Stomach (tissue), 9 donors: Measurements from ENCODE around the gene RASAL2. TPM values are rescaled to one million over a fixed set of nuclear protein-coding genes. Genes with fewer than 3 reads are reported as not detected.

Experiments used
- DNase-seq, 2 donors: peaks; one replicate each; pipeline versions ENCODE4 v3.0.0 to v3.0.0-alpha.2; 2013 to 2019
- H3K27ac ChIP-seq, 5 donors: fragments of 200-600 bp in 4 of 5; sonication (generic) in 4 of 5; one replicate each; pipeline ENCODE4 v1.5.1; 2013 to 2019; ENCODE audit warnings: mild to moderate bottlenecking in 1 of 5, moderate library complexity in 1 of 5
- H3K27me3 ChIP-seq, 3 donors: fragments of 200-600 bp; sonication (generic); one replicate each; pipeline ENCODE4 v1.5.1; 2017 to 2019; ENCODE audit warnings: mixed run types in 1 of 3
- H3K36me3 ChIP-seq, 4 donors: fragments of 200-600 bp; sonication (generic); 1 replicate in 3 of 4; 2 replicates in 1 of 4; pipeline ENCODE4 v1.5.1; 2016 to 2019
- H3K4me1 ChIP-seq, 4 donors: fragments of 200-600 bp; sonication (generic); one replicate each; pipeline ENCODE4 v1.5.1; 2016 to 2019
- H3K4me3 ChIP-seq, 4 donors: fragments of 200-600 bp; sonication (generic) in 3 of 4; one replicate each; pipeline ENCODE4 v1.5.1; 2016 to 2019; ENCODE audit warnings: mild to moderate bottlenecking in 1 of 4
- H3K9me3 ChIP-seq, 4 donors: fragments of 200-600 bp; sonication (generic); one replicate each; pipeline ENCODE4 v1.5.1; 2016 to 2019
- CTCF ChIP-seq, 7 experiments: fragments of 450-650 bp in 4 of 7; fragments of 200-600 bp in 3 of 7; sonication (generic) in 3 of 7; IDR thresholded peaks; one replicate each; pipeline ENCODE4 v1.5.1; 2016 to 2019; ENCODE audit warnings: antibody characterized with exemption in 7 of 7, control low read depth in 2 of 7, mild to moderate bottlenecking in 1 of 7
- EP300 ChIP-seq: sonication (generic); formaldehyde crosslinking; IDR thresholded peaks from one replicate; pipeline ENCODE4 v1.6.1; 2017; ENCODE audit warnings: antibody characterized with exemption
- POLR2A ChIP-seq, 4 donors: fragments of 450-650 bp; IDR thresholded peaks; one replicate each; pipeline ENCODE4 v1.6.1; 2016; ENCODE audit warnings: antibody characterized with exemption in 4 of 4, control low read depth in 2 of 4, mild to moderate bottlenecking in 1 of 4, moderate library complexity in 1 of 4
- POLR2AphosphoS5 ChIP-seq, 3 donors: sonication (generic); formaldehyde crosslinking; IDR thresholded peaks; one replicate each; pipeline ENCODE4 v1.6.1; 2016; ENCODE audit warnings: antibody characterized with exemption in 3 of 3
- WGBS, 5 donors: extraction: QIAGEN DNeasy Blood & Tissue Kit in 3 of 5; methylation state at CpG; one replicate each; pipeline versions ENCODE4 v1.1.5 to v1.1.7; 2013 to 2018; 5-methylcytosine and 5-hydroxymethylcytosine counted together
- intact Hi-C: fragments of 100-400 bp; cut with DNase I; formaldehyde crosslinking; loops from one replicate; pipeline ENCODE4 v1.15.1; 2023; ENCODE audit warnings: low total_unique reads
- polyA plus RNA-seq, 3 donors: library from polyadenylated mRNA; stranded (reverse); fragments of 200-250 nt; gene quantifications; one replicate each; pipeline ENCODE4 v1.2.3, GENCODE V29; 2013
- total RNA-seq, 5 donors: library from RNA; depleted of rRNA; stranded (reverse); fragments of >200 nt; gene quantifications; one replicate each; pipeline versions ENCODE4 v1.1.0 to v1.2.3, GENCODE V29; 2014 to 2016
- donor health status: healthy with polysubstance abuse.
- donor health status: Bipolar disorder and iron deficiency.
- donor health status: healthy.

RASAL2 gene
- total and polyA plus RNA-seq, 8 donors, result 1.2 to 47.5 (median 14.3) TPM

GRCh38 chr1:178376008-178376407, 282.1 kb downstream of the RASAL2 start:
- H3K4me3 ChIP-seq, result no peak overlapping the region
- no peak for TF ChIP-seq EP300
- no peak for TF ChIP-seq POLR2AphosphoS5 (IDR thresholded peaks at IDR 0.05)
- TF ChIP-seq CTCF (IDR thresholded peaks at IDR 0.05), result no peak
- TF ChIP-seq POLR2A (IDR thresholded peaks at IDR 0.05), result no peak
- 33 to 60% (median 40%) methylated on average over 2 of the region's 2 CpGs for WGBS, 5 donors
- H3K36me3 ChIP-seq, result no peaks in the 10 kb centered on the region
- H3K27ac ChIP-seq, result no peak overlapping the region
- intact Hi-C loops, result no loop called here
- peaks cover 0 to 22% (median 8%) of the 10 kb centered on the region in 4 donors for H3K4me1 ChIP-seq
- no peak for DNase-seq
- no peaks in the 10 kb centered on the region for H3K9me3 ChIP-seq
- H3K27me3 ChIP-seq, result no peaks in the 10 kb centered on the region

DNA sequence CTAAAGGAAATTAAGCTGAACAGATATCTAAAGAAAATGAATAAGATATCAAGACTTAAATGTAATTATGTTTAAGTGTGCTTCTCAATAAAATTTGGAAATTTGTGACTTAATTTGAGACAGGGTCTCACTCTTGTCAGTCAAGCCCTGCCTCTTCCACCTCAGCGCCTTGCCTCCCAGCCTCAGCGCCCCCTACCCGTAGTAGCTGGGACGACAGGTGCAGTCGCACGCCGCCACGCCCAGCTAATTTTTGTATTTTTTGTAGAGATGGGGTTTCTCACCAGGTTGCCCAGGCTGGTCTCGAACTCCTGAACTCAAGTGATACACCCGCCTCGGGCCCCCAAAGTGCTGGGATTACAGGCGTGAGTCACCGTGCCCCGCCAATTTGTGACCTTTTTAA, 285.9 kb downstream of the RASAL2 start:
- peaks cover 0 to 10% (median 0%) of the 10 kb centered on the region in 4 donors for H3K4me1 ChIP-seq
- H3K4me3 ChIP-seq, result no peak overlapping the region
- 78 to 84% (median 82%) methylated on average over 14 of the region's 14 CpGs for WGBS, 5 donors
- no peaks in the 10 kb centered on the region for H3K36me3 ChIP-seq
- no peaks in the 10 kb centered on the region for H3K9me3 ChIP-seq
- H3K27ac ChIP-seq, result no peak overlapping the region
- TF ChIP-seq CTCF (IDR thresholded peaks at IDR 0.05), result no peak
- no peak for TF ChIP-seq POLR2AphosphoS5 (IDR thresholded peaks at IDR 0.05)
- TF ChIP-seq POLR2A (IDR thresholded peaks at IDR 0.05), result no peak
- TF ChIP-seq EP300, result no peak
- no peak for DNase-seq
- no peaks in the 10 kb centered on the region for H3K27me3 ChIP-seq
- intact Hi-C loops, result no loop called here

- no peak overlapping the region for H3K4me3 ChIP-seq
- no peaks in the 10 kb centered on the region for H3K9me3 ChIP-seq
- H3K27me3 ChIP-seq, result no peaks in the 10 kb centered on the region
- 95 to 98% (median 96%) methylated on average over 1 of the region's 1 CpG for WGBS, 5 donors
- TF ChIP-seq EP300 (no peak), CTCF (IDR thresholded peaks at IDR 0.05) (no peak)
- no peaks in the 10 kb centered on the region for H3K4me1 ChIP-seq
- no peak overlapping the region for H3K27ac ChIP-seq
- no peak for DNase-seq
- no peaks in the 10 kb centered on the region for H3K36me3 ChIP-seq
- intact Hi-C loops, result no loop called here
These were observed 288.5 kb downstream of the RASAL2 start for GRCh38 chr1:178382372-178382771.

GRCh38 chr1:178385662-178386061, 291.8 kb downstream of the RASAL2 start:
- Histone ChIP-seq H3K27ac (no peak overlapping the region), H3K4me1 (peaks cover 0 to 7% (median 0%) of the 10 kb centered on the region in 4 donors), H3K27me3 (no peaks in the 10 kb centered on the region), H3K36me3 (no peaks in the 10 kb centered on the region), H3K4me3 (no peak overlapping the region), H3K9me3 (no peaks in the 10 kb centered on the region)
- intact Hi-C loops, result no loop called here
- DNase-seq, result no peak
- TF ChIP-seq POLR2AphosphoS5 (IDR thresholded peaks at IDR 0.05) (no peak), EP300 (no peak), CTCF (IDR thresholded peaks at IDR 0.05) (no peak)
- 56 to 78% (median 70%) methylated on average over 1 of the region's 1 CpG for WGBS, 5 donors
